Measurements from ENCODE around the gene PDE6B.
A peak's percentile ranks its signal among the peaks of the same experiment; 100 is the strongest.
"Not testable (repeated sequence)": the region's sequence is repeated elsewhere in the genome, so short reads cannot be mapped to it uniquely, and the experiment has no call there.

The PDE6B gene

DNA sequence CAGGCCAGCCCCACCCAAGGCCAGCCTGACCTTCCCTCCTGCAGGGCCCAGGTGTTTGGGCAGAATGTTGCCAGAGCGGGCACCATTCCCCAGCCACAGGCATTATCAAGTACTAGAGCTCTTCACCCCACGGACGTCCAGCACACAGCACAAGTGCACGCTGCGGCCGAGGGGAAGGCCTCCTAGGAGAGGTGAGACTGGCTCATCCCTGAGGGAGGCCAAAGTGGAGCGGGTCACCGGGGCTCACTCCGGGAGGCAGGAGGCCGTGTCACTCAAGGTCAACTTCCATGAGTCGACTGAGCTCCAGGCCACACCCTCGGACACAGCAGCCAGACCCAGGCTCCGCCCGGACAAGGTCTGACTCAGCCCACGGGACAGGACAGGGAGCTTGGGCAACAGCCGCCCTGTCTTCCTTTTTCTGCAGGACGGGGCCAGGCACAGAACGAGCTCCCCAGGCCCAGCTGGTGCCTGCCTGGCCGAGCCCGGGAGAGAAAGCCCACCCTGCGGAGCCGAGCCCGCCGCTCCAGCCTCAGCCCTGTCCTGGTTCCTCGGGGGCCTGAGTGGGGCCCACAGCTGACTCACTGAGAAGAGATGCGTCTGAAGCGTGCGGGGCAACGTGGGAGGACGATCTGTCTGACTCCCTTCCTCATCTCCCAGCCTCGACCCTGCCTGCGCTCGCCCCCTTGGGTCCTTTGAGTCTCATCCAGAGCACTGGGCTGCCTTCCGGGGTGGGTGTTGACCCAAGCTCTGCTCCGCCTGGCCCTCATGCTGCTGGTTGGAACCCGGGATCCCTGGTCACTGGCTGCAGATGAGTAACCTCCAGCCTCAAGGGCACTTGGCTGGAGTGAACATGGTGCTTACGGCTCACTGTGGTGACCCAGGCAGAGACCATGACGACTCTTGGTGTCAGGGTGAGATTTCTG lies 61.9 kb downstream of the PDE6B start:
- DNase-seq = no peak

DNA sequence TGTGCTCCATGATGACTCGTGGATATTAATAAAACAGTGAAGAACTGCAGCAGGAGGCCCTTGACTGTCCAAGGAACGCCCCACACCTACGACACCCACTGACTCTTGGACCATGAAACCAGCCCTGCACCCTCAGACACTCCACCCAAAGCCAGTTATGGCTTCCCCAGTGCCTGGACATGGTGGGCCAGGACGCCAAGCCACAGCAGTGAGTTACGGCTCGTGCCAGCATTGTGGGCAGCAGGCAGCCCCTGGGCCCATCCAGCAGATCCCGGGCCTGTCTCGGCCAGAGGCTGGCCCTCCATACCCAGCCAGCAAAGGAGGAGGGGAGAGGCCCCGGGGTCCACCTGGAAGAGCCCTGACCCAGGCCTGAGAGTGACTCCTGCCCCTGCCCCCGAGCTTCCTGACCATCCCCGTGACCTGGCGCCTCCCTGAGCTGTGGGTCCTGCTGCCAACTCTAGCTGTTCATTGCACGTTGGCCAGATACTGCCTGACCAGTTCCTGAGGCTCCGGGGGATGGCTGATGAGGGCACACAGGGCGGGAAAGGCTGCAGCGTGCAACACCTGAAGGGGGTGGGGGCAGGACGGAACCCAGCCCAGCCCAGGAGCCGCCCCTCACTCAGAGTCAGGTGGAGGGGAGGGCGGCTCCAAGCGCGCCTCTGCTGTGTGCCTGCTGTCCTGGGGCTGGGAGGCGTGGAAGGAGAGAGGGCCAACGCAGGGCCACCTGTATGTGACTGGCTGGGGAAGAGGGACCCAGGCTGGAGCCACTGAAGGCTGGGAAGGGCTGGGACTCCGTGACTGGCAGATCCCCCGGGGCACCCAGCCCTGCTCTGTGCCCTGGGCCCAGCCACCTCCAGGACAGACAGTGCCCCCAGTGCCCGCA lies 62.8 kb downstream of the PDE6B start:
- DNase-seq = no peak

DNA sequence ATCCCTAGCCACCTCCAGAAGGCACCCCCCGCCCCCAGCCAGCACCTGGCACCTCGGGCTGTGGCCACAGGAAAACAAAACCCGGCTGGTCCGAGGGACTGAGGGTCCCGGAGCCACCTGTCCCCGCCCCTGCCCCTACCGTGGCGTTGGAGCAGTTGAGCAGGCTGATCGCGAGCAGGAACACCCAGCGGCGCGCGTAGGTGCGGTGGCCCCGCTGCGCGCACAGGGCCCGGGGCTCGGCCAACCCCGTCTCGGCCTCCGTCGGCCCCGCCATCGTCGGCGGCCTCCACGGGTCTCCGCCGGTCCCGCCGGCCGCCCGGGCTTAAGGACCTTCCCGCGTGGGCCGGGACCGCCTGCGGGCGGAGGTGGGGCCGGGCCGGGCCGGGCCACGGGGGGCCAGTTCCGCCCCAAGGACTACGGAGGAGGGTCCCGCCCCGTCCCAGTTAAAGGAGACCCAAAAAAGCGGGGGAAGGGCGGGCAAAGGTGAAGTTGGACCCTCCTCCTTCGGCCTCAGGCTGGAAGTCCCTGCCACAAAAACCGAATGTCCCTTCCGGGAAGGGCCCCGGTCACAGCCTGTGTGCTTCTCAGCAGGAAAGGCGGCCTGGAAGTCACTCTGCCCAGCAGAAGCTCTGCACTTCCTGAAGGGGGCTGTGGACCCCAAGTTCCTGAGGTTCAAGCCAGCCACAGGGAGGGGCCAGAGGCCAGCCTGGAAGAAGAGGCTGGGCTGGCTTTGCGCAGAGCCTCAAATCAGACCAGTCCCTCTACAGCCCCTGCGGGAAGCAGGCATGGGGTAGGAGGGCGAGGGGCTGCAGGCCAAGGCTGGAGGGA lies 63.7 kb downstream of the PDE6B start, which contains the start of gene SLC49A3:
TSS of gene SLC49A3 (minus strand) at position 298 of the 828 bp plus-strand sequence. CDS start at position 274, 24 bp downstream.
- DNase-seq = no peak

DNA sequence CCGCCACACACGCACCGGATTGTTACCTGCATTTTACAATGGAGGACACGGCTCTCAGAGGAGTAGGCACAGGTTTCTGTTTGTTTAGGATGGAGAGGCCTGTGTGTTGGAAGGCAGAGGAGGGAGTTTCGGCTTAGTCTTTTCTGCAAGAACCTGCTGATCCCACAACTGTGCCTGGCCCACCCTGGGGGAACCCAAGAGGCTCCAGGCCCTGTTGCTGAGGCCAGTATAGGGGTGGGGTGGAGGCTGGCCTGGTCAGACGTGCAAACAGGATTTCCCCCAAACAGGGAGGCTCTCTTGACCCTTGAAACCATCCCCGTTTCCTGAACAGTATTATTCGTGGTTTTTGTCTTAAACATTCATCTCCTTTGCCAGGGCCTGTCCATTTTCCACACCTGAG lies 64.3 kb downstream of the PDE6B start:
- no peak for DNase-seq

DNA sequence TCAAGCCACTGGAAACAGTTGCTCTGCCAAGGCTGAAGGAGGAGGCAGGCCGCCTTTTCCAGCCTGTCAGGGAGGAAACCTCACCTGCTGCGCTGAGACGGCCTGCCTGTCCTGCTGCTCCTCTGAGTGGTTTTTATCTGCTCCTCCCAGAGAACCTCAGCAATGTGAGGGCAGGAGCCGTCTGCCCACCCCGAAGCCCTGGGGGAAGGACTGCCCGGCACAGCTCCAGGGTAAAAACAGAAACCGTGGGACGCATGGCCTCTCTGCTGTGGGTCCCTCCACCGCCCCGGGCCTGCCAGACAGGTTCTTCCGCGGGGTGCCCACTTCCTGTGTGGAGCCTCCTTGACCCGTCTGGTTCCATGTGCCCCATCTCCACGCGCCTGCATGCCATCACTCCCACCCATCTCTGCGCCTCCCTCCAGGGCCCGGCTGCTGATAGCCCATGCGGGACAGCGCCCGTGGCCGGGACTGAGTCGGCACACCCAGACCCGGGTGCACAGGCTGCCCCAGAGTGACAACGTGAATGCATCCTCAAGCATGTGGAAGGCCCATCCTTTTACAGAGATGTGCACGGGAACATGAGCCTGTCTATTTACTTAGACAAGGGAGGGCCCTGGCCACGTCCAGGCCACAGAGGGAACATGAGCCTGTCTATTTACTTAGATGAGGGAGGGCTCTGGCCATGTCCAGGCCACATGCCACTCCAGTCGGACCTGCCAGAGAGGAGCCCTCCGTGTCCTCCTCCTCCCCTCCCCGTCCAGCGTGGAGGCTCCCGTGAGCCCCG lies 67.6 kb downstream of the PDE6B start:
- no peak for DNase-seq

DNA sequence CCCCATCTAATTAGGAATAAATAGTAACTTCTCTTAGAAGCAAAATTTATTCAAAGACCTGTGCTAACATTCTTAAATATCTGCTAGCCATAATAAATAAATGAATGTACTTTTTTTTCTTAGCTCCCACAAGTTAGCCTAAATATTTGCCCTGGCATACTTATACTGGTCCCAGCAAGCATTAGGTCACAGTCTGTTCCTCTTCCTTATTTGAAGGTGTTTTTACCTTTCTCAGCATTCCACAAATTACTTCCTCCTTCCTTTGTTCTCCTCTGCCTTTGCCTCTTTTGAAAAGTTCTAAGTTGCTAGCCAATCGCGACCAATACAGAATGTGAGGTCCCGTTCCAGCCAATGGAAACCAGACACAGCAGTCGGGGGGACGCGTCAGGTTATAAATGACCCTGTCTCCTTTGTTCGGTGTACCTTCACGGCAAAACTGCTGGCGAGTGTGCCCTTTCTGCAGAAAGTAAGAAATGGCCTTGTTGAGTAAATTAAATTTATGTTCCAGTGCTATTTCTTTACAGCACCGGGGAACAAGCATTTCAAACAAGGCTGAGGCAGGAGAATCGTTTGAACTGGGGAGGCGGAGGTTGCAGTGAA lies 69.1 kb downstream of the PDE6B start:
- DNase-seq = not testable (repeated sequence)

DNA sequence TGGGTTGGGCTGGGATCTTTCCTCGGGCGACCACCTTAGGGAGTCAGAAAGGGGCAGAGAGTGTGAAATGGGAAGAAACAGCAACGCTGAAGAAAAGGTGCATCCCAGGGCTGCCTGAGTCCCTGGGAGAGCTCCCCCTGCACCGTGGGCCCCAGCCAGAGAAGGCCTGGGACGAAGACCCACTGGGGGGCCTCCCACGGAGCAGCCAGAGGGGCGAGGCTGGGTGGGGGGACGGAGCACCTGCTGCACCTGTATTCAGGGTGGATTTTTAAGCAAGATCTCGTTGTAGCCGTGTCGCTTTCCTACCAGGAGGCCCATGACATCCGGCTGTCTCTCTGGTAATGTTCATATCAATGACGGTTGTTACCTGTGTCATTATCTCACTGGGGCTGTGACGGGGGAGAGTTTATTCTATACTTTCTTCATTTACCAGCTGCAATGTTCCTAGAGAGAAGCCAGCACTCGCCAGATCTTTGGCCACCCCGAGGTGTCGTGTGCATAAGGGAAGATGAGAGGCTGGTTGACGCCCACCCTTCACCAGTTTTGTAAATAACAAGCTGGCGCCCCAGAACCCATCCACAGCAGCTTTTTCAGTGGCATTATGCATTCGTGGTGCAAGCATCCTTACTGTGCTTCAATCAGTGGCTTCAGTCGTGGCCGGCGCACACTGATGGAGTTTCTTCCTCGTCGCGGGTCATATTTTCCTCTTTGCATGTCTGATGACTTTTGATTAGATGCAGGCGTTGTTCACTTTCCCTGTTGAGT lies 74.6 kb downstream of the PDE6B start:
- no peak for DNase-seq

DNA sequence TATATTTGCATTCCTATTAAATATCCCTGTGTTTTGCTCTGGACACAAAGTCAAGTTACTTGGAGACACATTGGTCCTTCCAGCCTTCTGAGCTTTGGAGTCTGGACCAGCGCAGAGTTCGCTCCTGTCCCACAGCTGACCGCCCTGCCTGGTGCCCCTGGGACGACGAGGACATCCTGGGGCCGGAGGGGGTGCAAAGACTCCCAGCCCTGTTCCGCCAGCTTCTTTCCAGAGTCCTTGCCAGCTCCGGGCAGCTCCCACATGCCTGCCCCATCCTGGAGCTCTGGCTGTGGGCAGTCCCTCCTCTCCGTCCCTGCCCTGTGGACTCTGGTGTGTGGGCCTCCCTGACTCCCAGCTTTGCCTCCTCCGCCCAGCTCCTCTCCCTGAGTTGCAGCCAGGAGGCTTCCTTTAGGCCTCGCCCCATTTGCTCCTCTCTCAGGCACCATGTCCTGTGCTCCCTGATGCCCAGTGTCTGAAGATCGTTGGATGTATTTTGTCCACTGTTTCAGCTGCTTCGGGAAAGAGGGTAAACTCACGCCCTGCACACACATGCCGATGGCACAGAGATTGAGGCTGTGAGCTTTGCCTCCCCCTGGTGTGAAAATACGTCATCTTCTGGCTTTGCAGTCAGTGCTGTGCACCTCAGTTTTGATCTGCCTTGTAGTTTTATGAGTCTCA lies 75.4 kb downstream of the PDE6B start:
- DNase-seq = no peak

DNA sequence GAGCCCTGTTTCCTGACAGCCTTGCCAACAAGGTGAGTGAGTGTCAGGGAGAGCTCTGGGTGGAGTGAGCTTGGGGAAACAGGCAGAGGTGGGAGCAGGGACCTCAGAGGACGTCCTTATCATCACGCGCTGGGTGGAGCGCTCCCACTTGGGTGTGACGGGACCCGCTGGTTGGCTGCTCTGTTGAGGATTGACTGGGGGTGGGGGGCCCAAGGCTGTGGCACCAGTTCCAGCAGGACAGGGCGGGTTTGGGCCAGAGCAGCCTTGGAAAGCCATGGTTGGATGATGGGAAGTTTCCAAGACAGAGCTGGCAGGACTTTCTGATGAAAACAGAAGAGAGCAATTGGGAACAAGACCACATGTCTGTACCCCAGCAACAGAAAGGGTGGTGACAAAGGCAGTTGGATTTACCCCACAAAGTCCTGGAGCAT lies 77.3 kb downstream of the PDE6B start:
- DNase-seq = no peak

DNA sequence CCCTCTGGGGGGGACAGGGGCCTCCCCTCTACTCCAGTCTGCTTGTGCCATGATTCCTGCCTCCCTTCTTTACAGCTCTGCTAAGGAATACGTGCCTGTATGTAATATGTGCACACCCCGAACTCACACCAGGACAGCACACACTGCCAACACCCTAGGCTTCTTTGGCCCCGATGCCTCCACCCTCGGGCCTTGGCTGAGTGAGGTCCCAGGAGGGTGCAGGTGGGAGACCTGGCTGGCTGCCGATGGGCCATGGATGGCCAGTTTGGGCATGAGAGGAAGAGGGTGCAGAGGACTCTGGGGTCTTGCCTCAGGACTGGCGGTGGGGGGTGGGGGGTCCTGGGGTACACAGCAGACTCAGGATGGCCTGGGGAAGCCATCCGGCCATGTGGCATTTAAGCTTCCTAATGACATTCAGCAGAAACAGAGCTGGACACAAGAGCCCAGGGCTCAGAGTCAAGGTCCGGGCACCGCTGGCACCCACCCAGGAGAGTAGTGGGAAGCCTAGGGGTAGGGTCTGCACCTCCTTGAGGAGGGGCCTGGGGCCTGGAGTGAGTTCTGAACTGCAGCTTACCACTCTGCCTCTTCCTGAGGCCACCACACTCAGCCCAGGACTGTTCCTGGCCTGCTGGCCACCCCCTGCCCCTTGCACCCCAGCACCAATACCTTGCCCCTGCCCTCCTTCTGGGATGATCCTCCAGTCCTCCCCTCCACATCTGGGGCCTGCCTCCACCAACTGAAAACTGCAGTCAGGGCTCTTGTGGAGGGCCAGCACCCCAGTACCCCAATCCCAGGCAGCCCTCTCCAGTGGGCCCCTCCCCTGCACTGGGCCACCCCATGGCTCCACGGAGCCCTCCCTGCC lies 78.2 kb downstream of the PDE6B start:
- DNase-seq = no peak

DNA sequence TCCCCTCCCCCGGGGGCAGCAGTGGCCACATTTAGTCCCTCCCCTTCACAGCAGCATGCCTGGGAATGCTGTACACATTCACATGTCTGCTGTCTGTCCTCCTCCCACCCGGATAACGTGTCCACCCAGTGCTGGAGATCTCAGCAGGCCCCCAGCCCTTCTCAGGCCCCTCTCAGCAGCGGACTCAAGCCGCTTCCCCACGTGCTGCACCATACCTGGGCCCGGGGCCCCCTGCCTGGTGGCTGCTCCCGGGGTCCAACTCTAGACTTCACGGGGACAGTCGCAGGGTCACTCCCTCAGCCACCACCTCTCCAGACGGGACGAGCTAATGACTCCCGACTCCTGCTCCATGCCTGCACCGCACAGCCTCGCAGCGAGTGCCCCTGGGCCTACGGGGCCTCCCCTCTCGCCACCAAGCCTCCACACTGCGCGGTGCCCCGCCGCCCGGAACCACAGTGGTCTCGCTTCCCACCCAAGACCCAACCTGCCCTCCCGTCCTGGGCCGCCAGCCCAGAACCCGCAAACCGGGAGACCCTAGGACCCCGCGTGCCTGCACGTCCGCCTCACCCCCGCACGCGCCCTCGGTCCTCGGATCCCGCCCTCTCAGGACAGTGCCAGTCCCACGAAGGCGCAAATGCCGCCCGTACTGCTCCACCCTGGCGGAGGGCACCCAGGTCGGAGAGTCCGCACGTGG lies 79.0 kb downstream of the PDE6B start:
- DNase-seq = no peak

DNA sequence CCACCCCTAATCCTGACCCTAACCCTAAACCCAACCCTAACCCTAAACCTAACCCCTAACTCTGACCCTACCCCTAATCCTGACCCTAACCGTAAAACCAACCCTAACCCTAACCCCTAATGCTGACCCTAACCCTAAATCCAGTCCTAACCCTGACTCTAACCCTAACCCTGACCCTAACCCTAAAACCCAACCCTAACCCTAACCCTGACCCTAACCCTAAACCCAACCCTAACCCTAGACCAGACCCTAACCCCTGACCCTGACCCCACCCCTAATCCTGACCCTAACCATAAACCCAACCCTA lies 79.6 kb downstream of the PDE6B start:
- DNase-seq = no peak

DNA sequence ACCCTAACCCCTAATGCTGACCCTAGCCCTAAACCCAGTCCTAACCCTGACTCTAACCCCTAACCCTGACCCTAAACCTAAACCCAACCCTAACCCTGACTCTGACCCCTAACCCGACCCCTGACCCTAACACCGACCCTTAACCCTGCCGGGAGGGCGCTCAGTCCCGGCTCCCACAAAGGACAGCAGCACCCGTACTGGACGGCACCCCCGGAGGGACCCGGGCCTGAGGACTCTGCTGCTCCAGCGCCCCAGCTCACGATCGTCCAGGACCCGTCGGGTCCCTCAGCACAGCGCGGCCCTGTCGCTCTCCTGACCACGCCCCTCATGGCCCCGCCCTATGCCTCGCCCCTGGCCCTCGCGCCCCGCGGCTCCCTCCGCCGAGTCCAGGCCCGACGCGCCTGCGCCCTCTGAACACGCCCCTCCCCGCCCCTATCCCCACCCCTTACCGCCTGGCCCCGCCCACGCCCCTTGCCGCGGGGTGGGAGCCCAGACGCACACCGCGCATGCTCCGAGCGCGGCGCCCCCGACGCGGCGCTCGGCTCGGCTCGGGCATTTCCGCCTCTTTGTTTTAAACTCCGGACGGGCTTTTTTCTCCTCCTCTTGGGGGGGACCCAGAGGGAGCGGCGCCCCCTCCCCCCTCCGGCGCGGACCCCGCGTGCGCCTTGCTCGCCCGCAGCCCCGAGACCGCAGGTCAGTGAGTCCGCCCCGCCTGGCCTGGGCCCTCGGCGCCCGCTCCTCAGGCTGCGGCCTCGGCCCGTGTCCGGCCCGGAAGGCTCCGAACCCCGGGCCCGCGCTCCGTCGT lies 80.1 kb downstream of the PDE6B start, which contains the start of gene PCGF3:
TSS of gene PCGF3 (plus strand) at position 555 of the 805 bp plus-strand sequence. CDS start 27,849 bp downstream, outside the sequence.
- DNase-seq = peak; percentile 93

DNA sequence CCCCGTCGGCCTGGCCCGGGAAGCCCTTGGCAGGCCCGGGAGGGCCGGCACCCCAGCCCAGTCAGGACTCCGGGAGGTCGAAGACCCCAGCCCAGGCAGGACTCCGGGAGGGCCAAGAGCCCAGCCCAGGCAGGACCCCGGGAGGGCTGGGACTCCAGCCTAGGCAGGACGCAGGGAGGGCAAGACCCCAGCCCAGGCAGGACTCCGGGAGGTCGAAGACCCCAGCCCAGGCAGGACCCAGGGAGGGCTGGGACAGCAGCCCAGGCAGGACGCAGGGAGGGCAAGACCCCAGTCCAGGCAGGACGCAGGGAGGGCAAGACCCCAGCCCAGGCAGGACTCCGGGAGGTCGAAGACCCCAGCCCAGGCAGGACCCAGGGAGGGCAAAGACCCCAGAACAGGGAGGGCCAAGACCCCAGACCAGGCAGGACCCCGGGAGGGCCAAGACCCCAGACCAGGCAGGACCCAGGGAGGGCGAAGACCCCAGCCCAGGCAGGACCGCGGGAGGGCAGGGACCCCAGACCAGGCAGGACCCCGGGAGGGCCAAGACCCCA lies 80.8 kb downstream of the PDE6B start:
- DNase-seq = not testable (repeated sequence)

DNA sequence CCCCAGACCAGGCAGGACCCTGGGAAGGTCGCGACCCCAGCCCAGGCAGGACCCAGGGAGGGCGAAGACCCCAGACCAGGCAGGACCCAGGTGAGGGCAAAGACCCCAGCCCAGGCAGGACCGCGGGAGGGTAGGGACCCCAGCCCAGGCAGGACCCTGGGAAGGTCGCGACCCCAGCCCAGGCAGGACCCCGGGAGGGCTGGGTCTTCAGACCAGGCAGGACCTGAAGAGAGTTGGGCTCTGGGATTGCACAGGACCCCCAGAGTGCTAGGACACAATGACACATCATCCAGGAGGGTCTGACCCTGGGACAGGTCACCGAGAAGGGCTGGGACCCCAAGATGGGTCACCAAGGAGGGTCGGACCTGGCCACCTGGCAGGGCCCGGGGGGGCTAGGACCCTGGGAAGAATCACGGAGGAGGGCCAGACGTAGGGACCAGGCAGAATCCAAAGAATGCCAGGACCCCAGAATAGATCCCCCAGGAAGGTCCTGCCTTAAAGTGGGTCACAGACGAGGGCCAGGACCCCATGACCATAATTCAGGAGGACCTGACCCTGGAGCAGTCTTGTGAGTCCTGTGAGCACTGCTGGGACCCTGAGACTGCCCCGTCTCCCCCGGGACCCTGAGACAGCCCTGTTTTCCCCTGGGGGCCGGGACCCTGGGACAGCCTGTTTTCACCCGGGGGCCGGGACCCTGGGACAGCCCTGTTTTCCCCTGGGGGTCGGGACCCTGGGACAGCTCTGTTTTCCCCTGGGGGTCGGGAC lies 81.6 kb downstream of the PDE6B start:
- DNase-seq = no peak

DNA sequence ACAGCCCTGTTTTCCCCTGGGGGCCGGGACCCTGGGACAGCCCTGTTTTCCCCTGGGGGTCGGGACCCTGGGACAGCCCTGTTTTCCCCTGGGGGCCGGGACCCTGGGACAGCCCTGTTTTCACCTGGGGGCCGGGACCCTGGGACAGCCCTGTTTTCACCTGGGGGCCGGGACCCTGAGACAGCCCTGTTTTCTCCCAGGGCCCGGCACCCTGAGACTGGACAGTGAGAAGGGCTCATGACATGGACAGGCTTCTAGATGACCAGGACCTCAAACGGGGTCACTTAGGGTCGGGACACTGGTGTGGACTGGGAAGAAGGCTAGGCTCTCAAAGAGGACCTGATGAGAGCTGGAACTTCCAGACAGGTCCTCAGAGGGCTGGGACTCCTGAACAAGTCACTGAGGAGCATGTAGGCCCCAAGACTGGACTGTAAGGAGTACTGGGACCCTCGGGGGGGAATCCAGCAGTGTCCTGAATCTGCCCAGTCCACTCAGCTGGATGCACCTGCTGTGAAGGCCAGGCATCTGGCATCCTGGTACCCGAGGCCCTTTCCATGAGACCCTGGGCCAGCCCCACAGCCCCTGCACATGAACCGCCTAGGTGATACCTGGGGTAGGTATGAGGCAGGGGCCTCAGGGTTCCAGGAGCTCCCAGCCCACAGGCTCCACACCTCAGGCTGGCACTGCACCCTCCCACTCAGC lies 82.7 kb downstream of the PDE6B start:
- DNase-seq = no peak
